PC-3 (cell line): ENCODE data around the gene KLK5. TPM values are rescaled to one million over a fixed set of nuclear protein-coding genes. Genes with fewer than 3 reads are reported as not detected.

ENCODE experiments used
- ATAC-seq: fragments of 200-7000 bp; cut with Tn5 transposase; 2 replicates; pipeline ENCODE4 v1.9.1; 2020; ENCODE audit warnings: mild to moderate bottlenecking, moderate library complexity
- BruUV-seq: library from RNA; stranded (reverse); fragments of 400-500 nt; replicated peaks from 2 replicates; lab custom pipeline; 2021; lab: Mats Ljungman, UMichigan
- CTCF ChIA-PET: fragments of 300-600 bp; sonication (Branson Sonifier 250); formaldehyde crosslinking; loops from one replicate; lab custom pipeline; 2022; ENCODE audit warnings: antibody characterized with exemption; lab: Charles Lee
- POLR2A ChIA-PET: fragments of 300-600 bp; sonication (Branson Sonifier 250); formaldehyde crosslinking; loops from one replicate; lab custom pipeline; 2022; ENCODE audit warnings: antibody characterized with exemption; ENCODE audit not compliant: unreplicated experiment; lab: Charles Lee
- DNase-seq: peaks from one replicate; pipeline ENCODE4 v3.0.0-alpha.2; 2015
- H2AFZ ChIP-seq: fragments of 300-600 bp; sonication (generic); 2 replicates; pipeline ENCODE4 v1.6.0; 2016; ENCODE audit warnings: antibody characterized with exemption, low read length
- H3F3A ChIP-seq: fragments of 300-600 bp; sonication (generic); one replicate; pipeline ENCODE4 v1.6.0; 2017; ENCODE audit warnings: antibody characterized with exemption, low read length, control low read depth, mild to moderate bottlenecking; ENCODE audit not compliant: unreplicated experiment
- H3K27ac ChIP-seq: fragments of 300-600 bp; sonication (generic); 2 replicates; pipeline ENCODE4 v1.5.1; 2016; ENCODE audit warnings: mild to moderate bottlenecking, low read length
- H3K27me3 ChIP-seq: fragments of 300-600 bp; sonication (generic); 2 replicates; pipeline ENCODE4 v1.6.1; 2016; ENCODE audit warnings: low read length, mixed read lengths
- H3K36me3 ChIP-seq: fragments of 300-600 bp; sonication (generic); 2 replicates; pipeline ENCODE4 v1.6.1; 2016; ENCODE audit warnings: low read depth, mixed run types, low read length, mixed read lengths
- H3K4me1 ChIP-seq: fragments of 300-600 bp; sonication (generic); 2 replicates; pipeline ENCODE4 v1.5.1; 2016; ENCODE audit warnings: low read length; ENCODE audit not compliant: insufficient read depth
- H3K4me2 ChIP-seq: fragments of 300-600 bp; sonication (generic); 2 replicates; pipeline ENCODE4 v1.6.0; 2016; ENCODE audit warnings: low read length
- H3K4me3 ChIP-seq: fragments of 300-600 bp; sonication (generic); 2 replicates; pipeline ENCODE4 v1.5.1; 2016; ENCODE audit warnings: mild to moderate bottlenecking, low read length, mixed read lengths
- H3K79me2 ChIP-seq: fragments of 300-600 bp; sonication (generic); 2 replicates; pipeline ENCODE4 v1.6.1; 2017; ENCODE audit warnings: low read length, mixed read lengths
- H3K9ac ChIP-seq: fragments of 300-600 bp; sonication (generic); 2 replicates; pipeline ENCODE4 v1.6.0; 2016; ENCODE audit warnings: mild to moderate bottlenecking, low read length
- H3K9me2 ChIP-seq: fragments of 300-600 bp; sonication (generic); replicated peaks from 2 replicates; pipeline ENCODE4 v1.6.1; 2016; ENCODE audit warnings: mixed run types, low read length, mixed read lengths
- H3K9me3 ChIP-seq: fragments of 300-600 bp; sonication (generic); 2 replicates; pipeline ENCODE4 v1.6.1; 2016; ENCODE audit warnings: low read length, mixed read lengths
- H4K20me1 ChIP-seq: fragments of 300-600 bp; sonication (generic); 2 replicates; pipeline ENCODE4 v1.6.1; 2016; ENCODE audit warnings: low read length, mixed read lengths
- CTCF ChIP-seq: fragments of 300-600 bp; sonication (generic); conservative IDR thresholded peaks from 2 replicates; pipeline ENCODE4 v1.5.1; 2017; ENCODE audit warnings: antibody characterized with exemption, low read depth, mild to moderate bottlenecking, low read length
- EZH2 ChIP-seq: fragments of 300-600 bp; sonication (generic); IDR thresholded peaks from one replicate; pipeline ENCODE4 v1.6.1; 2017; ENCODE audit warnings: antibody characterized with exemption, mild to moderate bottlenecking, low read length; ENCODE audit not compliant: unreplicated experiment
- EZH2phosphoT487 ChIP-seq: fragments of 300-600 bp; sonication (generic); IDR thresholded peaks from 2 replicates; pipeline ENCODE4 v1.6.1; 2018; ENCODE audit warnings: mild to moderate bottlenecking, antibody characterized with exemption, low read length, borderline replicate concordance
- intact Hi-C: fragments of 100-400 bp; cut with micrococcal nuclease; formaldehyde crosslinking; loops from 2 replicates; pipeline ENCODE4 v1.9.0; 2023
- total RNA-seq: library from RNA; depleted of rRNA; stranded (reverse); fragments of >200 nt; gene quantifications from 2 replicates; pipeline ENCODE4 v1.2.3, GENCODE V29; 2014

The KLK5 gene
- total RNA-seq, 1 experiment from 2014 or later = 59.0 TPM

GRCh38 chr19:50931023-50931422 lies 21.8 kb downstream of the KLK5 start:
- Histone ChIP-seq H3K27ac (peak overlapping the region; percentile 88), H3K4me1 (peaks cover 42% of the 10 kb centered on the region), H4K20me1 (no peaks in the 10 kb centered on the region), H3K9me3 (no peaks in the 10 kb centered on the region), H2AFZ (no peak overlapping the region), H3K9me2 (no peaks in the 10 kb centered on the region), H3K4me3 (no peak overlapping the region), H3K4me2 (no peak overlapping the region), H3K79me2 (no peaks in the 10 kb centered on the region), H3K36me3 (no peaks in the 10 kb centered on the region), H3K9ac (no peak overlapping the region), H3F3A (peaks cover 17% of the 10 kb centered on the region), H3K27me3 (no peaks in the 10 kb centered on the region)
- ChIA-PET CTCF (interaction anchor here (0.6 to 1.2 kb wide), 3 partner anchors 81 to 165 kb away, joined by 3 to 7 read pairs (median 3); no protein-coding TSS in a partner anchor), POLR2A (interaction anchor here (0.6 kb wide), 1 partner anchor 42 kb away, joined by 3 read pairs; no protein-coding TSS in a partner anchor)
- no TSS peak for BruUV-seq
- TF ChIP-seq EZH2phosphoT487 (no peak), CTCF (no peak), EZH2 (no peak)
- no peak for ATAC-seq
- intact Hi-C loops = no loop called here
- no peak for DNase-seq

GRCh38 chr19:50928831-50929230 lies 24.0 kb downstream of the KLK5 start:
- Histone ChIP-seq H3K27ac (no peak overlapping the region), H3K36me3 (no peaks in the 10 kb centered on the region), H3K9me3 (no peaks in the 10 kb centered on the region), H3K4me1 (peaks cover 47% of the 10 kb centered on the region), H3K4me3 (no peak overlapping the region), H2AFZ (no peak overlapping the region), H4K20me1 (no peaks in the 10 kb centered on the region), H3K27me3 (no peaks in the 10 kb centered on the region), H3K4me2 (no peak overlapping the region), H3K79me2 (no peaks in the 10 kb centered on the region), H3K9ac (no peak overlapping the region), H3K9me2 (no peaks in the 10 kb centered on the region), H3F3A (peaks cover 17% of the 10 kb centered on the region)
- no peak for ATAC-seq
- DNase-seq = peak; percentile 46
- BruUV-seq = no TSS peak
- ChIA-PET CTCF (no interaction called here), POLR2A (no interaction called here)
- TF ChIP-seq EZH2phosphoT487 (no peak), CTCF (no peak), EZH2 (no peak)
- intact Hi-C loops = loop anchor here (1.0 kb wide), 1 partner anchor 168 kb away; no protein-coding TSS in a partner anchor

- peaks cover under 1% of the 10 kb centered on the region for H3F3A ChIP-seq
- CTCF ChIA-PET = no interaction called here
- H3K9me2 ChIP-seq = no peaks in the 10 kb centered on the region
Measured at GRCh38 chr19:50926144-50926543, 26.7 kb downstream of the KLK5 start.

More at GRCh38 chr19:50926144-50926543, 26.7 kb downstream of the KLK5 start:
- intact Hi-C loops = no loop called here
- no peaks in the 10 kb centered on the region for H3K27me3 ChIP-seq
- no TSS peak for BruUV-seq
- ATAC-seq = no peak
- H2AFZ ChIP-seq = no peak overlapping the region
- peak overlapping the region; percentile 23; the same call in 1 of the 2 replicates for H3K4me2 ChIP-seq
- POLR2A ChIA-PET = no interaction called here
- peak overlapping the region; percentile 44 for H3K27ac ChIP-seq
- H4K20me1 ChIP-seq = no peaks in the 10 kb centered on the region
- DNase-seq = peak; percentile 44
- TF ChIP-seq EZH2phosphoT487 (no peak), CTCF (no peak), EZH2 (no peak)
- H3K4me3 ChIP-seq = no peak overlapping the region
- no peaks in the 10 kb centered on the region for H3K9me3 ChIP-seq
- no peak overlapping the region for H3K9ac ChIP-seq
- no peaks in the 10 kb centered on the region for H3K36me3 ChIP-seq
- H3K4me1 ChIP-seq = peaks cover 35% of the 10 kb centered on the region
- no peaks in the 10 kb centered on the region for H3K79me2 ChIP-seq
